GM18858 (cell line): Measurements from ENCODE around the gene PNKD.
A peak's percentile ranks its signal among the peaks of the same experiment; 100 is the strongest.

ENCODE experiments used
- ATAC-seq: cut with Tn5 transposase; IDR thresholded peaks from one replicate; pipeline ENCODE4 v1.9.1; 2021; ENCODE audit not compliant: unreplicated experiment

PNKD gene

GRCh38 chr2:218394298-218395089 is 124.2 kb downstream of the PNKD start:
- ATAC-seq, result no peak

- ATAC-seq, result no peak
Observed at GRCh38 chr2:218395090-218395444, 124.7 kb downstream of the PNKD start.

GRCh38 chr2:218395456-218395825 is 125.1 kb downstream of the PNKD start:
- ATAC-seq, result no peak

- ATAC-seq, result peak; percentile 39
Observed at GRCh38 chr2:218395826-218396687, 125.7 kb downstream of the PNKD start.
